HepG2 (cell line): Measurements from ENCODE around the gene KIAA1217. TPM values are rescaled to one million over a fixed set of nuclear protein-coding genes. Genes with fewer than 3 reads are reported as not detected.

Experiments
- ATAC-seq: fragments of 200-7000 bp; cut with Tn5 transposase; 3 replicates; pipeline ENCODE4 v1.9.1; 2020; ENCODE audit warnings: mild to moderate bottlenecking, moderate library complexity
- BruUV-seq: library from RNA; stranded (reverse); fragments of 400-500 nt; replicated peaks from 2 replicates; lab custom pipeline; 2021; lab: Mats Ljungman, UMichigan
- CTCF ChIA-PET: fragments of 300-600 bp; formaldehyde crosslinking; extraction: SDS; loops from one replicate; lab custom pipeline; 2021; ENCODE audit warnings: low total read pairs, inconsistent platforms, low intra/inter-chr PET ratio; lab: Yijun Ruan, JAX
- POLR2A ChIA-PET: fragments of 350-600 bp; sonication (Branson Sonifier 250); formaldehyde crosslinking; loops from one replicate; lab custom pipeline; 2020; ENCODE audit warnings: antibody characterized with exemption, inconsistent platforms; lab: Yijun Ruan, JAX
- DNase-seq: peaks from one replicate; pipeline ENCODE4 v3.0.0-alpha.2; 2015; ENCODE audit warnings: low spot score
- FAIRE-seq: peaks from 3 replicates; lab custom pipeline; 2011; peaks lifted over from hg19 to GRCh38; lab: Jason Lieb, UNC
- H2AFZ ChIP-seq: one replicate; pipeline ENCODE4 v1.6.1; 2011; ENCODE audit warnings: low read length, inconsistent platforms
- H3K27ac ChIP-seq: fragments of 300-600 bp; 3 replicates; pipeline ENCODE4 v1.8.0; 2011; ENCODE audit warnings: mixed run types, mild to moderate bottlenecking, mixed read lengths, low read length, inconsistent platforms; ENCODE audit not compliant: insufficient read depth; ENCODE audit errors: extremely low read length
- H3K27me3 ChIP-seq, 2 experiments: fragments of 200-600 bp in 1 of 2; 2 replicates in 1 of 2; 3 replicates in 1 of 2; pipeline versions ENCODE4 v1.6.0 to v1.8.0; 2011; ENCODE audit warnings: low read length in 2 of 2, mild to moderate bottlenecking in 2 of 2, moderate library complexity in 2 of 2, inconsistent platforms in 1 of 2; ENCODE audit not compliant: insufficient read depth in 2 of 2, control insufficient read depth in 1 of 2
- H3K36me3 ChIP-seq, 2 experiments: fragments of 200-600 bp in 1 of 2; replicated peaks in 1 of 2; 2 replicates in 1 of 2; 3 replicates in 1 of 2; pipeline versions ENCODE4 v1.5.1 to v1.8.0; 2011; ENCODE audit warnings: low read length in 2 of 2, inconsistent platforms in 1 of 2; ENCODE audit not compliant: insufficient read depth in 2 of 2, control insufficient read depth in 1 of 2
- H3K4me1 ChIP-seq: 2 replicates; pipeline ENCODE4 v1.5.1; 2012; ENCODE audit warnings: low read length, inconsistent platforms; ENCODE audit not compliant: insufficient read depth
- H3K4me2 ChIP-seq: 2 replicates; pipeline ENCODE4 v1.6.0; 2011; ENCODE audit warnings: low read depth, low read length, inconsistent platforms
- H3K4me3 ChIP-seq, 3 experiments: fragments of 200-600 bp in 1 of 3; sonication (generic), shearing (Covaris generic) in 1 of 3; replicated peaks in 1 of 3; 2 replicates each; pipeline ENCODE4 v1.5.1; 2011 to 2016; ENCODE audit warnings: low read length in 3 of 3, inconsistent platforms in 2 of 3, low read depth in 2 of 3, mild to moderate bottlenecking in 2 of 3, control low read depth in 1 of 3, mixed read lengths in 1 of 3; ENCODE audit not compliant: insufficient read depth in 1 of 3
- H3K79me2 ChIP-seq: one replicate; pipeline ENCODE4 v1.6.1; 2011; ENCODE audit warnings: low read length, inconsistent platforms; ENCODE audit not compliant: insufficient read depth
- H3K9ac ChIP-seq: 2 replicates; pipeline ENCODE4 v1.6.0; 2011; ENCODE audit warnings: mild to moderate bottlenecking, low read depth, low read length, inconsistent platforms; ENCODE audit not compliant: insufficient read depth
- H3K9me3 ChIP-seq: 2 replicates; pipeline ENCODE4 v1.5.1; 2012; ENCODE audit warnings: mild to moderate bottlenecking, low read length
- H4K20me1 ChIP-seq: 2 replicates; pipeline ENCODE4 v1.6.0; 2011; ENCODE audit warnings: inconsistent platforms, mild to moderate bottlenecking, low read length, moderate library complexity; ENCODE audit not compliant: insufficient read depth
- ASH2L ChIP-seq: fragments of 300-600, 200-600 bp; sonication (generic); IDR thresholded peaks from 2 replicates; pipeline ENCODE4 v1.7.0; 2017; ENCODE audit warnings: low read depth, mild to moderate bottlenecking, moderate library complexity, mixed read lengths, low read length; ENCODE audit not compliant: insufficient read length
- CEBPB ChIP-seq: IDR thresholded peaks from 2 replicates; pipeline ENCODE4 v1.6.1; 2011; ENCODE audit warnings: low read depth, low read length, improper control_type of control experiment, borderline replicate concordance
- DNMT3B ChIP-seq: conservative IDR thresholded peaks from 2 replicates; pipeline ENCODE4 v1.6.1; 2016; ENCODE audit warnings: missing biosample characterization, control low read depth
- EEA1 ChIP-seq: sonication (generic); formaldehyde crosslinking; IDR thresholded peaks from 2 replicates; pipeline ENCODE4 v1.5.1; 2020; ENCODE audit warnings: mild to moderate bottlenecking, missing genetic modification reagents, borderline replicate concordance
- GATAD1 ChIP-seq: IDR thresholded peaks from 2 replicates; pipeline ENCODE4 v1.6.1; 2016; ENCODE audit warnings: missing genetic modification reagents, missing compliant biosample characterization
- MAZ ChIP-seq, 2 experiments: sonication (generic) in 1 of 2; formaldehyde crosslinking in 1 of 2; IDR thresholded peaks; 2 replicates each; pipeline versions ENCODE4 v1.5.0 to v1.6.1; 2012 to 2020; ENCODE audit warnings: low read depth in 2 of 2, mild to moderate bottlenecking in 2 of 2, borderline replicate concordance in 1 of 2, improper control_type of control experiment in 1 of 2, low read length in 1 of 2, missing genetic modification reagents in 1 of 2, moderate library complexity in 1 of 2
- NCOA2 ChIP-seq: sonication (generic); formaldehyde crosslinking; IDR thresholded peaks from 2 replicates; pipeline ENCODE4 v1.8.0; 2022; ENCODE audit warnings: inconsistent platforms
- SETDB1 ChIP-seq: sonication (generic); formaldehyde crosslinking; IDR thresholded peaks from 2 replicates; pipeline ENCODE4 v1.5.1; 2020; ENCODE audit warnings: missing genetic modification reagents, mild to moderate bottlenecking, borderline replicate concordance
- ZBTB1 ChIP-seq: sonication (generic); formaldehyde crosslinking; IDR thresholded peaks from 2 replicates; pipeline ENCODE4 v1.4.0; 2020; ENCODE audit warnings: missing genetic modification reagents, borderline replicate concordance
- ZNF549 ChIP-seq: sonication (generic); formaldehyde crosslinking; IDR thresholded peaks from 2 replicates; pipeline ENCODE4 v1.5.0; 2020; ENCODE audit warnings: missing genetic modification reagents
- ZNF558 ChIP-seq: sonication (generic); formaldehyde crosslinking; IDR thresholded peaks from 2 replicates; pipeline ENCODE4 v1.9.0; 2022; ENCODE audit warnings: mild to moderate bottlenecking, missing genetic modification reagents, borderline replicate concordance
- ZNF878 ChIP-seq: sonication (generic); formaldehyde crosslinking; IDR thresholded peaks from 2 replicates; pipeline ENCODE4 v1.8.1; 2023; ENCODE audit warnings: mild to moderate bottlenecking, missing genetic modification reagents, moderate library complexity
- WGBS: methylation state at CpG from one replicate; pipeline ENCODE4 v1.1.6; 2017; ENCODE audit warnings: low lambda C conversion rate; 5-methylcytosine and 5-hydroxymethylcytosine counted together
- in situ Hi-C: cut with HindIII; loops from 2 replicates; pipeline ENCODE4 v1.10.0; 2017; ENCODE audit warnings: low pct_unique_long_range_greater_than_20kb; ENCODE audit not compliant: extremely low pct_ligation_motif_present
- intact Hi-C: fragments of 100-400 bp; cut with micrococcal nuclease; formaldehyde crosslinking; loops from one replicate; pipeline ENCODE4 v1.10.0; 2022; ENCODE audit not compliant: unreplicated experiment
- polyA plus RNA-seq, 8 experiments: library from polyadenylated mRNA; depleted of rRNA in 3 of 8; stranded (reverse) in 7 of 8; unstranded in 1 of 8; fragments of >200 nt; fragmentation: Illumina TruSeq in 4 of 8; extraction: Trizol in 4 of 8; gene quantifications; 2 replicates each; pipeline versions ENCODE4 v1.2.1 to v1.2.3, GENCODE V29; 2011 to 2016; ENCODE audit warnings: low read depth in 4 of 8, missing spikeins in 1 of 8, mixed read lengths in 1 of 8; ENCODE audit not compliant: insufficient read depth in 1 of 8
- total RNA-seq, 5 experiments: library from RNA; depleted of rRNA; stranded (reverse); fragments of >200 nt; fragmentation: Illumina TruSeq; extraction: Trizol; gene quantifications; 2 replicates each; pipeline ENCODE4 v1.2.3, GENCODE V29; 2016; ENCODE audit warnings: low read depth in 1 of 5
- TF ChIP-seq, protein P1 (sequence below): sonication (generic); formaldehyde crosslinking; IDR thresholded peaks from 2 replicates; pipeline ENCODE4 v1.4.0; 2020; ENCODE audit warnings: missing genetic modification reagents
- TF ChIP-seq, protein P2 (sequence below): sonication (generic); formaldehyde crosslinking; IDR thresholded peaks from 2 replicates; pipeline ENCODE4 v1.4.0; 2020; ENCODE audit warnings: missing genetic modification reagents, borderline replicate concordance
- TF ChIP-seq, protein P3 (sequence below), 2 experiments: fragments of 450-650 bp in 1 of 2; sonication (generic) in 1 of 2; formaldehyde crosslinking; IDR thresholded peaks; 2 replicates each; pipeline versions ENCODE4 v1.5.0 to v1.8.0; 2020 to 2022; ENCODE audit warnings: mild to moderate bottlenecking in 1 of 2, missing genetic modification reagents in 1 of 2
- TF ChIP-seq, protein P4 (sequence below): sonication (generic); formaldehyde crosslinking; IDR thresholded peaks from 2 replicates; pipeline ENCODE4 v1.5.1; 2020; ENCODE audit warnings: missing genetic modification reagents, mild to moderate bottlenecking, borderline replicate concordance

Gene KIAA1217
- total and polyA plus RNA-seq, 2 of the 13 experiments (the other 11 are each of a cell fraction or from before 2014, with no cell fraction given), result 4.6 to 10.9 TPM

DNA sequence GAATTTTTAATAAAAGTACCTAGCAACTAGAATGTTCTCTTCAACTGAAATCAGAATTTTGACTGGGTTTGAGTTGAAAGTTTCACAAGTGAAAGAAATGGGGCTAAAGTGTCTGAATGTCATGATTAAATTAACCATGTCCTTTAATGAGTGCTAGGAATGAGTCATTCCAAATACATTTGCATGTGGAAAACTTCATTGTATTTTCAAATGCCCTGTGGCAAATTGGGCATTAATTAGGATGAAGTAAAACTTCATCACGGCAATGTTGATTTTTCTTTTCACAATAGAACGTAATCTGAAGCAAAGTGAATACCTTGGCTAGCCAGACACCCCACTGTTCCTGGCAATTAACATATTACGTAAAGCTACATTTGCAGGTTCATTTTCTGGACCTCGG is 166.6 kb downstream of the KIAA1217 start (continued):
- TF ChIP-seq ZNF549 (CRISPR knock-in tag) (no peak), EEA1 (CRISPR knock-in tag) (no peak), SETDB1 (no peak), ZNF558 (no peak), ZNF878 (CRISPR knock-in tag) (no peak), MAZ (IDR thresholded peaks at IDR 0.05; ENCODE audit: borderline replicate concordance, low read depth, low read length) (no peak), MAZ (CRISPR knock-in tag; IDR thresholded peaks at IDR 0.05; ENCODE audit: low read depth) (no peak)
- TF ChIP-seq, protein P1, sequence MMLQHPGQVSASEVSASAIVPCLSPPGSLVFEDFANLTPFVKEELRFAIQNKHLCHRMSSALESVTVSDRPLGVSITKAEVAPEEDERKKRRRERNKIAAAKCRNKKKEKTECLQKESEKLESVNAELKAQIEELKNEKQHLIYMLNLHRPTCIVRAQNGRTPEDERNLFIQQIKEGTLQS (CRISPR knock-in tag), result no peak
- TF ChIP-seq, protein P2, sequence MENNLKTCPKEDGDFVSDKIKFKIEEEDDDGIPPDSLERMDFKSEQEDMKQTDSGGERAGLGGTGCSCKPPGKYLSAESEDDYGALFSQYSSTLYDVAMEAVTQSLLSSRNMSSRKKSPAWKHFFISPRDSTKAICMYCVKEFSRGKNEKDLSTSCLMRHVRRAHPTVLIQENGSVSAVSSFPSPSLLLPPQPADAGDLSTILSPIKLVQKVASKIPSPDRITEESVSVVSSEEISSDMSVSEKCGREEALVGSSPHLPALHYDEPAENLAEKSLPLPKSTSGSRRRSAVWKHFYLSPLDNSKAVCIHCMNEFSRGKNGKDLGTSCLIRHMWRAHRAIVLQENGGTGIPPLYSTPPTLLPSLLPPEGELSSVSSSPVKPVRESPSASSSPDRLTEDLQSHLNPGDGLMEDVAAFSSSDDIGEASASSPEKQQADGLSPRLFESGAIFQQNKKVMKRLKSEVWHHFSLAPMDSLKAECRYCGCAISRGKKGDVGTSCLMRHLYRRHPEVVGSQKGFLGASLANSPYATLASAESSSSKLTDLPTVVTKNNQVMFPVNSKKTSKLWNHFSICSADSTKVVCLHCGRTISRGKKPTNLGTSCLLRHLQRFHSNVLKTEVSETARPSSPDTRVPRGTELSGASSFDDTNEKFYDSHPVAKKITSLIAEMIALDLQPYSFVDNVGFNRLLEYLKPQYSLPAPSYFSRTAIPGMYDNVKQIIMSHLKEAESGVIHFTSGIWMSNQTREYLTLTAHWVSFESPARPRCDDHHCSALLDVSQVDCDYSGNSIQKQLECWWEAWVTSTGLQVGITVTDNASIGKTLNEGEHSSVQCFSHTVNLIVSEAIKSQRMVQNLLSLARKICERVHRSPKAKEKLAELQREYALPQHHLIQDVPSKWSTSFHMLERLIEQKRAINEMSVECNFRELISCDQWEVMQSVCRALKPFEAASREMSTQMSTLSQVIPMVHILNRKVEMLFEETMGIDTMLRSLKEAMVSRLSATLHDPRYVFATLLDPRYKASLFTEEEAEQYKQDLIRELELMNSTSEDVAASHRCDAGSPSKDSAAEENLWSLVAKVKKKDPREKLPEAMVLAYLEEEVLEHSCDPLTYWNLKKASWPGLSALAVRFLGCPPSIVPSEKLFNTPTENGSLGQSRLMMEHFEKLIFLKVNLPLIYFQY, result no peak

DNA sequence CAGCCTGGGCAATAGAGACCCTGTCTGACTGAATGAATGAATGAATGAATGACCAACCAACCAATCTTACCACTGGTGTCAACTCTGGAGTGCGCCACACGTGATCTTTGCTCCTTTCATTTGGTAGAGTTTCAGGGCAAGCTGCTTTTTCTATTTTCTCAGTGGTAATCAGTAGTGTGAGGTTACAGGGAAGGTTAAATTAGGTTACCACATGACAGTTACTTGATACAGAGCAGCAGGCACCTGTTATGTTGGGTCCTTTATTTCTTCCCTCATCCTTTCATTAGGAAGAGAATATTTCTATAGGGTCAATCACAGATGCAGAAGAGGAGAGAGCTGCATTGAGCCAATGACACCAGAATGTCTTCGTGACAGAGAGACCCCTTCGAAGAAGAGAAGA is 167.8 kb downstream of the KIAA1217 start:
- peaks cover 9% of the 10 kb centered on the region; the same call in 1 of the 2 replicates for H3K4me1 ChIP-seq
- ChIA-PET CTCF (no interaction called here), POLR2A (no interaction called here)
- no peak overlapping the region for H3K9ac ChIP-seq
- H3K9me3 ChIP-seq, result no peaks in the 10 kb centered on the region
- FAIRE-seq (no peak), ATAC-seq (no peak), DNase-seq (no peak)
- no peak overlapping the region for H2AFZ ChIP-seq
- H4K20me1 ChIP-seq, result no peaks in the 10 kb centered on the region
- in situ Hi-C loops (no loop called here), intact Hi-C loops (no loop called here)
- H3K27me3 ChIP-seq, result no peaks in the 10 kb centered on the region
- no peak overlapping the region for H3K27ac ChIP-seq
- 98% methylated on average over 4 of the region's 4 CpGs for whole genome bisulfite sequencing
- H3K4me3 ChIP-seq, result no peak overlapping the region
- H3K36me3 ChIP-seq, result no peaks in the 10 kb centered on the region; a peak in 3 of 5 replicates
- H3K4me2 ChIP-seq, result no peak overlapping the region
- no peaks in the 10 kb centered on the region for H3K79me2 ChIP-seq
- no TSS peak for BruUV-seq
- TF ChIP-seq NCOA2 (CRISPR knock-in tag), result no peak
- TF ChIP-seq, protein P3, sequence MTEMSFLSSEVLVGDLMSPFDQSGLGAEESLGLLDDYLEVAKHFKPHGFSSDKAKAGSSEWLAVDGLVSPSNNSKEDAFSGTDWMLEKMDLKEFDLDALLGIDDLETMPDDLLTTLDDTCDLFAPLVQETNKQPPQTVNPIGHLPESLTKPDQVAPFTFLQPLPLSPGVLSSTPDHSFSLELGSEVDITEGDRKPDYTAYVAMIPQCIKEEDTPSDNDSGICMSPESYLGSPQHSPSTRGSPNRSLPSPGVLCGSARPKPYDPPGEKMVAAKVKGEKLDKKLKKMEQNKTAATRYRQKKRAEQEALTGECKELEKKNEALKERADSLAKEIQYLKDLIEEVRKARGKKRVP (CRISPR knock-in tag; IDR thresholded peaks at IDR 0.05), result no peak
- no peak for TF ChIP-seq ASH2L
- TF ChIP-seq ZBTB1 (CRISPR knock-in tag), result no peak
- no peak for TF ChIP-seq DNMT3B (CRISPR knock-in tag)
- TF ChIP-seq GATAD1 (CRISPR knock-in tag), result no peak
- TF ChIP-seq, protein P4, sequence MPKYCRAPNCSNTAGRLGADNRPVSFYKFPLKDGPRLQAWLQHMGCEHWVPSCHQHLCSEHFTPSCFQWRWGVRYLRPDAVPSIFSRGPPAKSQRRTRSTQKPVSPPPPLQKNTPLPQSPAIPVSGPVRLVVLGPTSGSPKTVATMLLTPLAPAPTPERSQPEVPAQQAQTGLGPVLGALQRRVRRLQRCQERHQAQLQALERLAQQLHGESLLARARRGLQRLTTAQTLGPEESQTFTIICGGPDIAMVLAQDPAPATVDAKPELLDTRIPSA (CRISPR knock-in tag), result no peak
- no peak for TF ChIP-seq CEBPB
